ENCODE results near the gene CIB4. TPM values are rescaled to one million over a fixed set of nuclear protein-coding genes. Genes with fewer than 3 reads are reported as not detected.
"Not testable (repeated sequence)": the region's sequence is repeated elsewhere in the genome, so short reads cannot be mapped to it uniquely, and the experiment has no call there.

The CIB4 gene
- total and polyA plus RNA-seq, 12 donors = not detected

- intact Hi-C loops (cut with DNase I) = no loop called here
- Histone ChIP-seq H3K27me3 (peaks cover 0 to 33% (median 25%) of the 10 kb centered on the region in 7 donors), H3K4me3 (no peak overlapping the region), H3K36me3 (no peaks in the 10 kb centered on the region), H3K27ac (no peak overlapping the region), H3K4me1 (no peaks in the 10 kb centered on the region), H3K9me3 (peaks cover 0 to 16% (median 0%) of the 10 kb centered on the region in 11 donors)
- WGBS, 2 donors = 88 to 91% methylated on average over 4 of the region's 4 CpGs
- TF ChIP-seq, protein P1, sequence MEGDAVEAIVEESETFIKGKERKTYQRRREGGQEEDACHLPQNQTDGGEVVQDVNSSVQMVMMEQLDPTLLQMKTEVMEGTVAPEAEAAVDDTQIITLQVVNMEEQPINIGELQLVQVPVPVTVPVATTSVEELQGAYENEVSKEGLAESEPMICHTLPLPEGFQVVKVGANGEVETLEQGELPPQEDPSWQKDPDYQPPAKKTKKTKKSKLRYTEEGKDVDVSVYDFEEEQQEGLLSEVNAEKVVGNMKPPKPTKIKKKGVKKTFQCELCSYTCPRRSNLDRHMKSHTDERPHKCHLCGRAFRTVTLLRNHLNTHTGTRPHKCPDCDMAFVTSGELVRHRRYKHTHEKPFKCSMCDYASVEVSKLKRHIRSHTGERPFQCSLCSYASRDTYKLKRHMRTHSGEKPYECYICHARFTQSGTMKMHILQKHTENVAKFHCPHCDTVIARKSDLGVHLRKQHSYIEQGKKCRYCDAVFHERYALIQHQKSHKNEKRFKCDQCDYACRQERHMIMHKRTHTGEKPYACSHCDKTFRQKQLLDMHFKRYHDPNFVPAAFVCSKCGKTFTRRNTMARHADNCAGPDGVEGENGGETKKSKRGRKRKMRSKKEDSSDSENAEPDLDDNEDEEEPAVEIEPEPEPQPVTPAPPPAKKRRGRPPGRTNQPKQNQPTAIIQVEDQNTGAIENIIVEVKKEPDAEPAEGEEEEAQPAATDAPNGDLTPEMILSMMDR (IDR thresholded peaks at IDR 0.05) = no peak
- ATAC-seq (no peak), DNase-seq (no peak)
These were observed 26.9 kb upstream of the CIB4 start for GRCh38 chr2:26668041-26668440.

- Histone ChIP-seq H3K27me3 (peaks cover 0 to 26% (median 11%) of the 10 kb centered on the region in 7 donors), H3K4me3 (no peak overlapping the region), H3K27ac (no peak overlapping the region), H3K36me3 (no peaks in the 10 kb centered on the region), H3K9me3 (peaks cover 0 to 18% (median 0%) of the 10 kb centered on the region in 11 donors), H3K4me1 (no peaks in the 10 kb centered on the region)
- DNase-seq = no peak
- TF ChIP-seq, protein P1 (IDR thresholded peaks at IDR 0.05) = no peak
- no peak for ATAC-seq
- 72 to 100% methylated on average over 2 of the region's 2 CpGs for WGBS, 2 donors
- intact Hi-C loops (cut with DNase I) = no loop called here
These were observed 25.5 kb upstream of the CIB4 start for GRCh38 chr2:26666671-26667070.

DNA sequence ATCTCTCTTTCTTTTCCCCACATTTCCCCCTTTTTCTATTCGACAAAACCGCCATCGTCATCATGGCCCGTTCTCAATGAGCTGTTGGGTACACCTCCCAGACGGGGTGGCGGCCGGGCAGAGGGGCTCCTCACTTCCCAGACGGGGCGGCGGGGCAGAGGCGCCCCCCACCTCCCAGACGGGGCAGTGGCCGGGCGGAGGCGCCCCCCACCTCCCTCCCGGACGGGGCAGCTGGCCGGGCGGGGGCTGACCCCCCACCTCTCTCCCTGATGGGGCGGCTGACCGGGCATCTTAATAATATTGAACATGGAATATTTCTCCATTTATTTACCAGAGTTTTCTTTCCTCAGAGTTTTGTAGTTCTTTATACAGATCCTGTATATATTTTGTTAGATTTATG, 24.1 kb upstream of the CIB4 start:
- DNase-seq; H3K36me3 ChIP-seq; H3K4me1 ChIP-seq; intact Hi-C loops (cut with DNase I); ATAC-seq; H3K27ac ChIP-seq; H3K4me3 ChIP-seq: not testable (repeated sequence)
- Histone ChIP-seq H3K9me3 (peaks cover 0 to 31% (median 9%) of the 10 kb centered on the region in 11 donors), H3K27me3 (peaks cover 0 to 19% (median 6%) of the 10 kb centered on the region in 7 donors)
- 90 to 95% methylated on average over 20 to 21 of the region's 21 CpGs for WGBS, 2 donors

- intact Hi-C loops (cut with DNase I) = no loop called here
- peaks cover 0 to 9% (median 3%) of the 10 kb centered on the region in 7 donors for H3K27me3 ChIP-seq
- H3K9me3 ChIP-seq = peaks cover 0 to 37% (median 19%) of the 10 kb centered on the region in 11 donors
- H3K4me1 ChIP-seq = no peaks in the 10 kb centered on the region
- no peak overlapping the region for H3K27ac ChIP-seq
- H3K4me3 ChIP-seq = no peak overlapping the region
- TF ChIP-seq, protein P1 (IDR thresholded peaks at IDR 0.05) = no peak
- DNase-seq (no peak), ATAC-seq (no peak)
- H3K36me3 ChIP-seq = no peaks in the 10 kb centered on the region
- 80 to 92% methylated on average over 1 of the region's 1 CpG for WGBS, 2 donors
These were observed 19.3 kb upstream of the CIB4 start for GRCh38 chr2:26660363-26660962.

- ATAC-seq = no peak
- H3K4me1 ChIP-seq = no peaks in the 10 kb centered on the region
- 45 to 46% methylated on average over 6 of the region's 6 CpGs for WGBS, 2 donors
These were observed 17.7 kb upstream of the CIB4 start for GRCh38 chr2:26658691-26659346.

More at GRCh38 chr2:26658691-26659346, 17.7 kb upstream of the CIB4 start:
- H3K9me3 ChIP-seq = peaks cover 0 to 35% (median 19%) of the 10 kb centered on the region in 11 donors
- no peak for DNase-seq
- no peak overlapping the region for H3K4me3 ChIP-seq
- no peak overlapping the region for H3K27ac ChIP-seq
- H3K36me3 ChIP-seq = no peaks in the 10 kb centered on the region
- TF ChIP-seq, protein P1 (IDR thresholded peaks at IDR 0.05) = no peak
- intact Hi-C loops (cut with DNase I) = no loop called here
- peaks cover 0 to 9% (median 3%) of the 10 kb centered on the region in 7 donors for H3K27me3 ChIP-seq

Data from heart right ventricle (tissue), 16 donors.